Thymus (tissue), 14 donors: ENCODE measurements around the gene MRTFA. TPM values are rescaled to one million over a fixed set of nuclear protein-coding genes. Genes with fewer than 3 reads are reported as not detected.
A peak's percentile ranks its signal among the peaks of the same experiment; 100 is the strongest.

ENCODE experiments used
- DNase-seq, 9 donors: peaks; one replicate each; pipeline ENCODE4 v3.0.0-alpha.2; 2013; ENCODE audit warnings: low spot score in 9 of 9, low read depth in 6 of 9, missing footprints in 1 of 9
- H3K27ac ChIP-seq, 2 donors: one replicate each; pipeline ENCODE4 v1.5.1; 2013; ENCODE audit warnings: control low read depth in 1 of 2, low read depth in 1 of 2, low read length in 1 of 2, mild to moderate bottlenecking in 1 of 2, moderate library complexity in 1 of 2
- H3K27me3 ChIP-seq, 2 donors: one replicate each; pipeline ENCODE4 v1.5.1; 2013; ENCODE audit warnings: low read length in 1 of 2; ENCODE audit not compliant: control insufficient read depth in 2 of 2, insufficient read depth in 1 of 2
- H3K36me3 ChIP-seq, 2 donors: one replicate each; pipeline ENCODE4 v1.5.1; 2013; ENCODE audit warnings: low read length in 1 of 2, mild to moderate bottlenecking in 1 of 2, moderate library complexity in 1 of 2; ENCODE audit not compliant: control insufficient read depth in 2 of 2, insufficient read depth in 2 of 2
- H3K4me1 ChIP-seq, 2 donors: one replicate each; pipeline ENCODE4 v1.5.1; 2013; ENCODE audit warnings: low read length in 2 of 2; ENCODE audit not compliant: control insufficient read depth in 2 of 2, insufficient read depth in 2 of 2
- H3K4me3 ChIP-seq, 2 donors: one replicate each; pipeline ENCODE4 v1.5.1; 2013; ENCODE audit warnings: low read length in 2 of 2, control low read depth in 1 of 2, mild to moderate bottlenecking in 1 of 2
- H3K9me3 ChIP-seq, 2 donors: one replicate each; pipeline ENCODE4 v1.5.1; 2013; ENCODE audit warnings: low read length in 1 of 2, mild to moderate bottlenecking in 1 of 2; ENCODE audit not compliant: control insufficient read depth in 2 of 2, insufficient read depth in 1 of 2
- WGBS: extraction: QIAGEN DNeasy Blood & Tissue Kit; methylation state at CpG from one replicate; pipeline ENCODE4 v1.1.7; 2013; 5-methylcytosine and 5-hydroxymethylcytosine counted together
- long read RNA-seq, 10 donors: transcript quantifications; one replicate each; lab custom pipeline, GENCODE V29; 2026
- polyA plus RNA-seq: library from polyadenylated mRNA; stranded (reverse); fragments of 200-250 nt; gene quantifications from one replicate; pipeline ENCODE4 v1.2.3, GENCODE V29; 2013
- total RNA-seq: library from RNA; stranded (reverse); fragments of 120-200 nt; gene quantifications from one replicate; pipeline ENCODE4 v1.2.4, GENCODE V29; 2013
- donor health status: healthy.

MRTFA gene
- 16.8 TPM for total RNA-seq
- polyA plus RNA-seq = 37.0 TPM
- long read RNA-seq, donor 1 = 0 reads
- long read RNA-seq, donor 2, full-length matches to known transcripts = 7 of 24 reads
- long read RNA-seq, donor 2, partial matches to known transcripts = 17 of 24 reads
- long read RNA-seq, donor 2, other reads (novel, unspliced or antisense) = 0 of 24 reads
- long read RNA-seq, donor 3, full-length matches to known transcripts = 3 of 3 reads
- long read RNA-seq, donor 3, partial matches to known transcripts = 0 of 3 reads
- long read RNA-seq, donor 3, other reads (novel, unspliced or antisense) = 0 of 3 reads
- long read RNA-seq, donor 4, partial matches to known transcripts = 0 of 1 reads
- long read RNA-seq, donor 4, other reads (novel, unspliced or antisense) = 0 of 1 reads
- long read RNA-seq, donor 5, full-length matches to known transcripts = 4 of 4 reads
- long read RNA-seq, donor 5, partial matches to known transcripts = 0 of 4 reads
- long read RNA-seq, donor 5, other reads (novel, unspliced or antisense) = 0 of 4 reads
- long read RNA-seq, donor 6, full-length matches to known transcripts = 3 of 3 reads
- long read RNA-seq, donor 6, partial matches to known transcripts = 0 of 3 reads
- long read RNA-seq, donor 6, other reads (novel, unspliced or antisense) = 0 of 3 reads
- long read RNA-seq, donor 7, partial matches to known transcripts = 0 of 2 reads
- long read RNA-seq, donor 7, other reads (novel, unspliced or antisense) = 0 of 2 reads
- long read RNA-seq, donor 8, full-length matches to known transcripts = 1 of 1 reads
- long read RNA-seq, donor 8, partial matches to known transcripts = 0 of 1 reads
- long read RNA-seq, donor 8, other reads (novel, unspliced or antisense) = 0 of 1 reads
- long read RNA-seq, donor 9, partial matches to known transcripts = 9 of 16 reads
- long read RNA-seq, donor 9, other reads (novel, unspliced or antisense) = 7 of 16 reads
- long read RNA-seq, donor 10, partial matches to known transcripts = 12 of 12 reads
- long read RNA-seq, donor 10, other reads (novel, unspliced or antisense) = 0 of 12 reads

GRCh38 chr22:40636380-40637182 lies at the start of gene MRTFA:
MRTFA (minus strand) TSS chr22:40636719.
- peak; percentile 99 to 100 (median 99) for DNase-seq
- peaks cover 0 to 3% of the 10 kb centered on the region in 2 donors for H3K36me3 ChIP-seq
- under 1% methylated on average over 82 of the region's 82 CpGs for WGBS
- H3K27me3 ChIP-seq = no peaks in the 10 kb centered on the region
- H3K9me3 ChIP-seq = no peaks in the 10 kb centered on the region
- H3K4me1 ChIP-seq = peaks cover 11 to 22% of the 10 kb centered on the region in 2 donors
- peak within 1 kb of the TSS; percentile 67 to 87 for H3K4me3 ChIP-seq
- H3K27ac ChIP-seq = peak within 1 kb of the TSS; percentile 84 to 87

GRCh38 chr22:40685406-40685805 lies 48.9 kb upstream of the MRTFA start:
- 81% methylated on average over 3 of the region's 3 CpGs for WGBS
- peak in 3 of 9 donors; percentile 42 to 70 (median 45) for DNase-seq
- Histone ChIP-seq H3K27me3 (peaks cover 0 to 8% of the 10 kb centered on the region in 2 donors), H3K4me1 (peaks cover 14 to 67% of the 10 kb centered on the region in 2 donors), H3K9me3 (no peaks in the 10 kb centered on the region), H3K27ac (peak overlapping the region; percentile 88 to 95), H3K4me3 (peak overlapping the region; percentile 55 to 87), H3K36me3 (no peaks in the 10 kb centered on the region)

GRCh38 chr22:40684728-40685127 lies 48.2 kb upstream of the MRTFA start:
- H3K36me3 ChIP-seq = peaks cover 0 to under 1% of the 10 kb centered on the region in 2 donors
- H3K27me3 ChIP-seq = peaks cover 3 to 15% of the 10 kb centered on the region in 2 donors
- WGBS = 50% methylated on average over 9 of the region's 9 CpGs
- peak overlapping the region; percentile 88 to 95 for H3K27ac ChIP-seq
- DNase-seq = peak; percentile 43 to 89 (median 74)
- peaks cover 10 to 67% of the 10 kb centered on the region in 2 donors for H3K4me1 ChIP-seq
- H3K9me3 ChIP-seq = no peaks in the 10 kb centered on the region
- peak overlapping the region; percentile 55 to 87 for H3K4me3 ChIP-seq

- Histone ChIP-seq H3K9me3 (no peaks in the 10 kb centered on the region), H3K4me3 (no peak overlapping the region), H3K4me1 (peaks cover 11 to 77% of the 10 kb centered on the region in 2 donors), H3K27me3 (peaks cover 3 to 28% of the 10 kb centered on the region in 2 donors), H3K27ac (no peak overlapping the region), H3K36me3 (peaks cover 9 to 12% of the 10 kb centered on the region in 2 donors)
- DNase-seq = no peak
- WGBS = 98% methylated on average over 19 of the region's 19 CpGs
Measured at GRCh38 chr22:40681451-40681850, 44.9 kb upstream of the MRTFA start.

GRCh38 chr22:40680819-40681183 lies 44.3 kb upstream of the MRTFA start:
- no peak overlapping the region for H3K27ac ChIP-seq
- H3K27me3 ChIP-seq = peaks cover 3 to 28% of the 10 kb centered on the region in 2 donors
- H3K36me3 ChIP-seq = peaks cover 10 to 12% of the 10 kb centered on the region in 2 donors
- 96% methylated on average over 15 of the region's 15 CpGs for WGBS
- H3K9me3 ChIP-seq = no peaks in the 10 kb centered on the region
- peaks cover 9 to 71% of the 10 kb centered on the region in 2 donors for H3K4me1 ChIP-seq
- no peak overlapping the region for H3K4me3 ChIP-seq
- DNase-seq = no peak

- WGBS = 59% methylated on average over 9 of the region's 9 CpGs
- Histone ChIP-seq H3K36me3 (peaks cover 10 to 12% of the 10 kb centered on the region in 2 donors), H3K27me3 (peaks cover 3 to 28% of the 10 kb centered on the region in 2 donors), H3K4me3 (peak overlapping the region in 1 of 2 donors; percentile 15), H3K27ac (no peak overlapping the region), H3K9me3 (no peaks in the 10 kb centered on the region), H3K4me1 (peaks cover 9 to 65% of the 10 kb centered on the region in 2 donors)
- no peak for DNase-seq
Measured at GRCh38 chr22:40679964-40680818, 43.7 kb upstream of the MRTFA start.

GRCh38 chr22:40679249-40679963 lies 42.9 kb upstream of the MRTFA start, which contains the start of gene MCHR1:
MCHR1 (plus strand) TSS chr22:40679484; CDS start chr22:40679653, 169 bp downstream.
- no peak within 1 kb of the TSS for H3K27ac ChIP-seq
- H3K4me3 ChIP-seq = peak within 1 kb of the TSS in 1 of 2 donors; percentile 15
- DNase-seq = no peak
- peaks cover 3 to 28% of the 10 kb centered on the region in 2 donors for H3K27me3 ChIP-seq
- 24% methylated on average over 21 of the region's 21 CpGs for WGBS
- peaks cover 9 to 57% of the 10 kb centered on the region in 2 donors for H3K4me1 ChIP-seq
- peaks cover 10 to 12% of the 10 kb centered on the region in 2 donors for H3K36me3 ChIP-seq
- no peaks in the 10 kb centered on the region for H3K9me3 ChIP-seq
